Activated CD8-positive, alpha-beta memory T cell treated with anti-CD3 and anti-CD28 coated beads, Interleukin-2, amount 10 ng/mL, durations not matched to agents 7 days and 5 days (primary cell): ENCODE measurements around the gene UBR4. TPM values are rescaled to one million over a fixed set of nuclear protein-coding genes. Genes with fewer than 3 reads are reported as not detected.

Experiments
- ATAC-seq: fragments of 150-1000 bp; cut with Tn5 transposase; one replicate; pipeline ENCODE4 v1.10.0; 2021; ENCODE audit warnings: moderate library complexity
- CTCF ChIA-PET: fragments of 350-600 bp; sonication (Branson Sonifier 250); formaldehyde crosslinking; loops from one replicate; lab custom pipeline; 2021; ENCODE audit warnings: antibody characterized with exemption; lab: Charles Lee
- DNase-seq: peaks from one replicate; pipeline ENCODE4 v3.0.0-alpha.2; 2020
- H3K27ac Mint-ChIP-seq: one replicate; pipeline ENCODE4 v1.8.0; 2021; ENCODE audit warnings: mild to moderate bottlenecking, mixed read lengths
- H3K27me3 Mint-ChIP-seq: one replicate; pipeline ENCODE4 v1.8.0; 2021; ENCODE audit warnings: mixed read lengths
- H3K36me3 Mint-ChIP-seq: one replicate; pipeline ENCODE4 v1.8.0; 2021; ENCODE audit warnings: mild to moderate bottlenecking, mixed read lengths
- H3K4me1 Mint-ChIP-seq: one replicate; pipeline ENCODE4 v1.8.0; 2021; ENCODE audit warnings: mixed read lengths
- H3K4me3 Mint-ChIP-seq: one replicate; pipeline ENCODE4 v1.8.0; 2021; ENCODE audit warnings: mild to moderate bottlenecking, moderate library complexity, mixed read lengths
- H3K9me3 Mint-ChIP-seq: one replicate; pipeline ENCODE4 v1.8.0; 2022; ENCODE audit warnings: low read depth, mixed read lengths
- total RNA-seq, 2 experiments: library from RNA; stranded (reverse); gene quantifications; one replicate each; pipeline ENCODE4 v1.2.3, GENCODE V29; 2021

Gene UBR4
- total RNA-seq, 2 experiments from 2014 or later: 140 to 144 TPM

DNA sequence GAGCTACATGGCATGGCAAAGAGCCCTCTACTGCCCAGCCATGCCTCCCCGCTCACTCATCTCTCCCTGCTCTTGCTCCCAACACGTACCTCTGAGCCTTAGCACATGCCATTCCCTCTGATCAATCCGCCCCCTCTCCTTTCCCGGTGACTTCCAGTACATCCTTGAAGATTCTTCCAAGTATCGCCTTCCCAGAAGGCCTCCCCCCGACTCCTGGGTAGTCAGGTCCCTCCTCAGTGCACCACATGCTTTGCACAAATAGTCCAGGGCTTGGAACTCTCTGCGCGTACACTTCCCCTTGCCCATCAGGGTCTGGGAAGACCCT is 176.6 kb downstream of the UBR4 start:
- Mint-ChIP-seq H3K4me1 (no peaks in the 10 kb centered on the region), H3K36me3 (no peaks in the 10 kb centered on the region), H3K27ac (no peak overlapping the region), H3K4me3 (no peak overlapping the region), H3K27me3 (peaks cover 20% of the 10 kb centered on the region), H3K9me3 (no peaks in the 10 kb centered on the region)
- DNase-seq: no peak
- ATAC-seq: no peak
- CTCF ChIA-PET: no interaction called here

DNA sequence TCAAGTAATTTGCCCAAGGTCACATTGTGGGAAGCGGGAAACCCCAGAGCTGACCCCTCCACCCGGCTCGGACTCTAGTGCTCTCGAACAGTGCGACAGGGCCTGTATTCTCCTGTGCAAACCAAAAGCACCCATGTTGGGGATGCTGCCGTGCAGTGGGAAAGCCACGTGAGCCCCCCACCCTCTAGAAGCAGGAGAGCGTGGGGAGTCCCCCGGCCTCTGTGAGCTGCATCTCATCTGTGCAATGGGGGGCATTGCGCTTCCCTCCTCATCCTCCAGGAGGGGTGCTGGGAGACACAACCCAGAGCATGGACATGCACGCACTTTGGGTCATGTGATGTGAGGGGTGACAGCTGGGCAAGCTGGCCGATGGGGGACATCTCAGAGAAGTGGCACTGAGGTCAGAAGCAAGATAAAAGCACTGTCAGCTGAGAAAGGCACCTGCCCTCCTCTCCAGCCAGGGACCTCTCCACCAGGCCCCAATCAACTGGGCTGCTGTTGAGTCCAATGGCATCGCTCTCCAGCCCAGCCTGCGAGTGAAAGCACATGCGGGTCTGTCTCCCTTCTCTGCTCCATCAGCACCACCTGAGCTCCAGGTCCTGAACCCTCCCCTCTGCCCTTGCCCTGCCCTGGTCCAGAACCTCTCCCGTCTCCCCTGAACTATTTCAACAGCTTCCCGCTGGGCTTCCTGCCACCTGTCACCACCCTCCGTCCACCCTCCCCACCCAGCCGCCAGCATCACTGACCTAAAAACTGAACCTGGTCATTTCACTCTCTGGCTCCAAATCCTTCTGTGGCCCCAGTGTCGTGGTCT is 177.2 kb downstream of the UBR4 start:
- CTCF ChIA-PET: no interaction called here
- no peak overlapping the region for H3K27ac Mint-ChIP-seq
- no peak overlapping the region for H3K4me3 Mint-ChIP-seq
- peaks cover 23% of the 10 kb centered on the region for H3K27me3 Mint-ChIP-seq
- H3K36me3 Mint-ChIP-seq: no peaks in the 10 kb centered on the region
- no peaks in the 10 kb centered on the region for H3K9me3 Mint-ChIP-seq
- no peak for ATAC-seq
- no peaks in the 10 kb centered on the region for H3K4me1 Mint-ChIP-seq
- no peak for DNase-seq

DNA sequence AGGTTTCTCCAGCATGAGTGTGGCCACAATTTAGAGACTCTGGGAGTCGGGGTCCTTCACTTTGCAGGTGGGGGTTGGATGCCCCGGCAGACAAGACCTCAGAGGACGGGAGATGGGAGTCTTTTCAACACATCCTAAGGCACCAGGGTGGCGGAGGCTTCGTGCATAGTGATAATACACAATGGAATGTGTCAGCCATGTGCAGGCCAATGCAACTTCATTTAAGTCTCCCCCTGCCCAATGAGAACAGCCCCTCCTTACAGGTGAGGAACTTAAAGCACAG is 177.7 kb downstream of the UBR4 start:
- Mint-ChIP-seq H3K9me3 (no peaks in the 10 kb centered on the region), H3K4me1 (no peaks in the 10 kb centered on the region), H3K27ac (no peak overlapping the region), H3K27me3 (peaks cover 22% of the 10 kb centered on the region), H3K36me3 (no peaks in the 10 kb centered on the region), H3K4me3 (no peak overlapping the region)
- DNase-seq (no peak), ATAC-seq (no peak)
- CTCF ChIA-PET: no interaction called here

DNA sequence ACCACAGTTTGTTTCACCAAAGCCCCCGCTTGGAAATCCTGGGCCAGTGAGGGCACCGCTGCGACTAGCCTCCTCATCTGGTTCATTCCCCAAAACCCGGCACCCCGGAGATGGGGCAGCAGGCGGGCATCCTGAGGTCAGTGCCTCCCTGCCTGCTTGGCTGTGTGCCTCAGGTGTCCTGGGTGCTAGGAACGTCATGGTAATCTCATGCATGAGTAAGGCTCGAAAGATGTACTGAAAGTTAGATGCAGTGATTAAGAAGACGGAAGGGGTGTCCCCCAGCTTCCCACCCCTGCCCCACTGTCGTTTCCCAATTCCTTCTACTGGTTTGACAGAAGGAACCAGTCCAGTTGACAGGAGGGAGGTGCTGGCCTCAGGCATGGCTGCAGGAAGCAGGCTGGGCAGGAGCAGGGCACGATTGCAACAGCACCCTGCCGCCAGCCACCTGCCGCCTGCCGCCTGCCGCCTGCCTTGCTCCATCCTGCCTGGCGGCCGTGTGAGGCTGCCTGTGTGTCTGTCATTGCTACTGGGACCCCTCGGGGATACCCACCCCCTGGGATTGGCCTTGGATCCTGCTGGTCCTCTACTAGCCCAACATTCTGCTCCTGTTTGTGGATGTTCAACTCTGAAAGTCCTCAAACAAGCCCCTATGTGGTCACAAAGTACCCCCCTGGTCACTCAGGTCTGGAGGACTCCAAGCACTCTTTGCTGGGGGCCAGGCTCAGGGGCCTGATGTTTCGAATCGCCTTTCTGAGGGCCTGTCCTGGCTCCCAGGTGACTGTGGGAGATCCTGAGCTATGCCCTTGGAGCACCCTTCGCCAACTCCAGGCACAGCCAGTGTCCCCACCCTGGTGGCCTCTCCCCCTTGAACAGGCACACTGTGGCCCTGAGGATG is 180.6 kb downstream of the UBR4 start:
- Mint-ChIP-seq H3K9me3 (no peaks in the 10 kb centered on the region), H3K27ac (no peak overlapping the region), H3K4me3 (no peak overlapping the region), H3K36me3 (no peaks in the 10 kb centered on the region), H3K4me1 (no peaks in the 10 kb centered on the region), H3K27me3 (peaks cover 25% of the 10 kb centered on the region)
- DNase-seq (no peak), ATAC-seq (no peak)
- CTCF ChIA-PET: no interaction called here

DNA sequence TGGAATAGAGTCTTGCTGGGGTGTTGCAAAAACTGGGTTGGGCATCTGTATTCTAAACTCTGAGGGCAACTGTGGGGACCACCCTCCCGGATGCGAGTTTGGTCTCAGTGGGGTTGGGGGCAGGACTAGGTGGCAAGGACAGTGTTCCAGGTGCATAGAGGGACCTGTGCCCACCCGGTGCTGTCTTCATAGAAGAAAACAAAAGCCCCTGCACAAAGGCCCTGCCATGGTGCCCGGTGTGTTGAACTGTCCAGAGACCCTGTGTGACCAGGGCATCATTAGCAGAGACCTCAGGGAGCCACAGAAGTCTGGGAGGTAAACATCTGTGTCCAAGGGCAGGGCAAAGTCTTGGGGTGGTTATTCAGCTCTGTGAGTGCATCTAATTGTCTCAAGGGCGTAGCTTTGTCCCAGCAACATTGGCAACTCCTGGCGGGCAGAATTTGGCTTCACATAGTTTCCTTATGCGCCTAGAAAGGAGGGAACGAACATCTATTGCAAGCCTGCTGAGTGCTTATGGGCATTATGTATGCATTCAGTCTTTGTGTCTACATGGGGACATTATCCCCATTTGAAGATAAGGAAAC is 181.4 kb downstream of the UBR4 start:
- H3K27ac Mint-ChIP-seq: no peak overlapping the region
- no peaks in the 10 kb centered on the region for H3K36me3 Mint-ChIP-seq
- ATAC-seq (no peak), DNase-seq (no peak)
- peaks cover 29% of the 10 kb centered on the region for H3K27me3 Mint-ChIP-seq
- CTCF ChIA-PET: no interaction called here
- H3K9me3 Mint-ChIP-seq: no peaks in the 10 kb centered on the region
- H3K4me3 Mint-ChIP-seq: no peak overlapping the region
- no peaks in the 10 kb centered on the region for H3K4me1 Mint-ChIP-seq

DNA sequence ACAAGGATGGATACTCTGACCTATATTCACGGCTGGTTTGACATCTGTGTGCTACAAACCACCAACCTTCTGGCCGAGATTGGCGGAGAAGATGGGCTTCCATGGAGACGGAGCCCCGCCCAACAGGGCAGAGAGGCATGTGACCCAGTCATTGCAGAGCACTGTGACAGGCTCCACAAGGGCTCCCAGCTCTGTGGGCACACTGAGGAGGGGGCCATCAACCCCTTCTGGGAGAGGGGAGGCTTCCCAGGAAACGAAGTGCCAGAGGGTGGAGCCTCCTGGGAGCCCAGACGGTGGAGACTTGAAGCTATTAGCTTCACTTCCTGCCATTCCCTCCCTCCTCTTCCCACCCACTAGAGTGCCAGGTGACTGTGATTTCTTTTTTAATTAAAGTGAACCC is 182.0 kb downstream of the UBR4 start:
- Mint-ChIP-seq H3K27ac (no peak overlapping the region), H3K9me3 (no peaks in the 10 kb centered on the region), H3K36me3 (no peaks in the 10 kb centered on the region), H3K27me3 (peaks cover 29% of the 10 kb centered on the region), H3K4me1 (no peaks in the 10 kb centered on the region), H3K4me3 (no peak overlapping the region)
- ATAC-seq: no peak
- CTCF ChIA-PET: no interaction called here
- no peak for DNase-seq

Other genes with a start within 250 kb of the UBR4 start
- gene EMC1, start 41.3 kb upstream of the UBR4 start, total RNA-seq: 10 to 100 TPM; 31.5 to 49.0 TPM
- 10 to 100 TPM; 36.2 to 59.3 TPM for gene MRTO4, start 41.5 kb upstream of the UBR4 start, total RNA-seq
- gene AKR7A3, start 78.5 kb upstream of the UBR4 start, total RNA-seq: under 1 TPM; 0.33 to 0.93 TPM
- gene AKR7A2, start 101.9 kb upstream of the UBR4 start, total RNA-seq: 10 to 100 TPM; 47.4 to 48.0 TPM
- 1 to 10 TPM; 8.0 to 8.6 TPM for gene SLC66A1, start 102.1 kb upstream of the UBR4 start, total RNA-seq